Activated T-helper 1 cell treated with anti-CD3 and anti-CD28 coated beads, Interleukin-2, amount 50 U/mL, for 16 hours (primary cell): Measurements from ENCODE around the gene FBP2.

ENCODE experiments used
- DNase-seq, 2 donors: peaks; one replicate each; pipeline ENCODE4 v3.0.0-alpha.2; 2020; ENCODE audit warnings: low read depth in 1 of 2, low spot score in 1 of 2

FBP2 gene

GRCh38 chr9:94593459-94594345 is at the start of gene FBP2:
Gene FBP2 (minus strand): TSS chr9:94593824. CDS start chr9:94593726, 98 bp downstream.
- DNase-seq, result no peak

GRCh38 chr9:94643176-94643575 is 49.6 kb upstream of the FBP2 start:
- no peak for DNase-seq

- no peak for DNase-seq
Measured at GRCh38 chr9:94642501-94642900, 48.9 kb upstream of the FBP2 start.

DNA sequence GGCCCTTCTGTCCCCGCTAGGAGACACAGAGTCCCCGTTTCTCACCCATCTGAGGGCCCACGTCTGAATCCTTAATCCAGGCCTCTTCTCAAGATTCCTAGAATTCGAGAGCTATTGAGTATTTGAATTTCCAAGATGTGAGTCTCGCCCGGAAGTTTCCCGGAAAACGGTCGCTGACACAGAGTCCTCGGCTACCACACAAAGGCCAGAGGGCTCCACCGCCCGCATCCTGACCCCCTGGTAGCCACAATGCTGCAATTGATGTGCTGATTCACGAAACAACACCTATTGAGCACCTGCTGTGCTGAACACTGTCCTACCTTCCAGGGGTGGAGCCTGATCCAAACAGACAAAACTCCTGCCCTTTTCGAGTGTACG is 46.4 kb upstream of the FBP2 start:
- DNase-seq, result no peak

DNA sequence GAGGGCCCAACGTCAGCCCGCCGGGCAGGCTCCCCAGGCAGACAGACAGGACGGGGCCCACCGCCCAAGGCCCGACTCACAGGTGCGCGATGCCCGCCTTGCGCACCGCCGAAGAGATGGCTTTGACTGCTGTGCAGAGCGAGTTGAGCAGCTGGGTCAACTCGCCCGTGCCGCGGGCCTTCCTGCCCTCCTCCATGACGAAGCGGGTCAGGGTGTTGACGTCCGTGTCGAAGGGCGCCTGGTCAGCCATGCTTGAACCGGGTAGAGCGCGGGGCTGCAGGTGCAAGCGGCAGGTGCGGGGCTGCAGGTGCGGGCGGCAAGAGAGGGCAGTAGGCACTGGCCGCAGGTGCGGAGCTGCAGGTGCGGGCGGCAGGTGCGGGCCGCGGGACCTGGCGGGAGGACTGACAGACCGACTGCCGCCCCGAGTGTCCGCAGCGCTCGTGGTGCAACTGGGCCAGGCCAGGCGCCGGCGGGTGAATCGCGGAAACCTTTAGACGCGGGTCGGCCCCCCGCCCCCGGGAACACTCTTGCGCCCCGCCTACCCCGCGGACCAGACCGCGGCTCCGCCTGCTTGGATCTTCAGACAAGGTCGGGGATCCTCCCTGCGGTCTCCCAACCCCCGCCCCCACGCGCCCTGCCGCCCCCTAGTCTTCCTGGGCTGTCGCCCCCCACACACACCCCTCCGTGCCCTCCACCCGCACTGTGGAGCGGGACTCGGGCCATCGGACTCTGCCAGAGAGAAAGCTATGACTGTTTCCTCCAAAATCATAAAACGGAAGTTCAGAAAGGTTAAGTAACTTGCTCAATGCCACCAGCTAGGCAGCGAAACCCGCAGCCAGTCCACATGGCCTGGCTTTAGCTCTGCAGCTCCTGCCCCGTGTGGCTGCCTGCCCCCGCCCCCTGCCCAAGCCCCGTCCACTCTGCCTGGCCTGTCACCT is 45.7 kb upstream of the FBP2 start, which contains the start of gene FBP1:
FBP1 (minus strand) TSS at position 458 of the 938 bp plus-strand sequence; CDS start at position 250, 208 bp downstream.
- no peak for DNase-seq

DNA sequence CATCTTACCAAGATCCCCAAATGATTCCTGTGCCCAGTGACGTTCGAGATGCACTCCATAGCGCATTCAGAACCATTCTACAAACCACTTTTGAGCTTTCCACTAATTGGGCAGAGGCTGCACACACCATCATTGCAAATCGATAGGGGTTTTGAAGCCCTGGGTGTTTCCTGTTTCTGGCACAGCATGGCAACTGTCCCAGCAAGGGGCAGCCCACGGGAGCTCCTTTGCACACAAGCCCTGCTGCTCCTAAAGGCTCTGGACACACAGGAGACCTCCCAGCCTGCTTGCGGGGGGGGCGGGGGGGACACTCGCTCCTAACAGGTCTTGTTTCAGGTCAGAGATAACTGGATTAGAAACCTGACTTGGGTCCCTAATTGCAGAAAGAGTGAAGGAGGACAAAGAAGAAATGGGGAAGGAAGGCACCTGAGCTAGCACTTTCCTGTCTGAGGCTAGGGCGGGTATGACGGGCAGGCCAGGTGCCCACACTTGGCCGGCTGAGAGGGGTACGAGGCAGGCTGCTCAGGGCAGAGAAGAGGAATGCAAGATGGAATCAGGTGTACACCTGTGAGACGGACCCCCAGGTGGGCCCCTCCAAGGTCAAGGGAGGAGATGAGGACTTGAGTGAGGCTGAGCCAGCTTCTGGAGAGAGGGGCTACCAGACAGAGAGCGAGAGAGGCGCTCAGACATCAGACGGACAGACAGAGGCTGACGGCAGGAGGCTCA is 44.9 kb upstream of the FBP2 start:
- DNase-seq, result no peak

DNA sequence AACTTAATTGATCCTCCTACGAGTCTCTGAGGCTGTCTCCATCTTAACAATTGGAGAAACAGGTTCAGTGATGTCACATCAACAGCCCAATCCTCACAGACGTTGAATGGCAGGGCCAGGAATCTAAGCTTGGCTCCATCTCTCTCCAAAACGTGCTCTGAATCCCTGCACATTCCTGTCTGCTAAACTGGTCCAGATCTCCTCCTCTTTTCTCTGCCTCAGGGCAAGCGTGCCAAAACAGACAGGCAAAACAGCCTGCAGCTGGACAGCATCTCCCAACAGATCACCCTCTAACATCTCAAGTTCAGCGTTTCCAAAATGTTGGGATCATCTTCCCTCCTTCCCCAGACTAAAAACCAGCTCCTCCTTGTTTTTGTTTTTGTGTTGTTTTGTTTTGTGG is 39.1 kb upstream of the FBP2 start:
- DNase-seq, result no peak

DNA sequence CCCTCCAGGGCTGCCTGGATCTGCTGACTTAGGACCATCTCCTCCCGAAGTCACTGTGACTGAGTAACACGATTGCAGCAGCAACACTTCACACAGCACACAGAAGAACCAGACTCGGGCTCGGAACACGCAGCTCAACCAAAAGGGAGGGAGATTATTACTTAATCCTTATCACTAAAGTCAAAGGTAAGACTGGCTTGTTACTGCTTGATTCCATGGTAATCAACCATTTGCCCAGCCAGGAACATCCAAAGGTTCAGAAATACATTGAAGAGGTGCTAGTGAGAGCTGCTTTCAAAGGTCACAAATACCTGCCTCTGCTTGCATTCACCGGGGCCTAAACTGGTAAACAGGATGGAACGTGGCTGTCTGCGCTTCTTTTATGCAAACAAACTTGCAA is 38.0 kb upstream of the FBP2 start:
- no peak for DNase-seq

DNA sequence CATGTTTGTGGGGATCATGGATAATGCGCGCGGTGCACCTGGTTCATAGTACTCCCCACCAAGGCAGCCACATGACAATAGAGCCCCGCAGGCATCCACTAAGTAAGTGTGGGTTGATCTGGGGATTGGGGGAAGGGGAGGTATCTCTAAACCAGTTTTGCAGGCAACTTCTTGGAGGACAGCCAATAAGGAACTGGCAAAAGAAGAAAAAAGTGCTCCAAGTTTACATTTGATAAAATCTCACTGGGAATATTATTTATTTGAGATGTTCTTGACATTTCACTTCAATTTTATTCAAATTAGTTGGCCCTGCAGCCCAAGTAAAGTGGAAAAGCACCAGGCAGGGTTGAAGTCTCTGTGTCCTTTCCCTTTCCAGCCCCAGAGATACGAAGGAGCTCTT is 37.2 kb upstream of the FBP2 start:
- DNase-seq, result no peak

- no peak for DNase-seq
Measured at GRCh38 chr9:94630281-94630680, 36.7 kb upstream of the FBP2 start.

DNA sequence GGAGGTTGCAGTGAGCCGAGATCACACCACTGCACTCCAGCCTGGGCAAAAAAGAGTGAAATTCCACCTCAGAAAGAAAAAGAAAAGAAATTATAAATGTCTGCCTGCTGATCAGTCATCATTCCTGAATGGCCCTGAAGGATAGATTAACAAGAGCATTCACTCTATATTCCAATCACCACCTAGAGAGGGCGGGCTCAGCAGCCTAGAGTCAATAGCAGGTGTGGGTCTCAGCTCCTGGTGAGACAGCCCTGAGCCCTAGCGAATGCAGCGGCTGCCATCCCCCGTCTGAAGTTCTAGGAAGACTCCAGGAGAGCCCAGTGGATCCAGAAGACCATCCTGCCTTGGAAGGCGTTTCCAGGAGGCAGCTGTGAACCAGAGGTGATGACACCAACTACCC is 33.7 kb upstream of the FBP2 start:
- DNase-seq, result no peak

DNA sequence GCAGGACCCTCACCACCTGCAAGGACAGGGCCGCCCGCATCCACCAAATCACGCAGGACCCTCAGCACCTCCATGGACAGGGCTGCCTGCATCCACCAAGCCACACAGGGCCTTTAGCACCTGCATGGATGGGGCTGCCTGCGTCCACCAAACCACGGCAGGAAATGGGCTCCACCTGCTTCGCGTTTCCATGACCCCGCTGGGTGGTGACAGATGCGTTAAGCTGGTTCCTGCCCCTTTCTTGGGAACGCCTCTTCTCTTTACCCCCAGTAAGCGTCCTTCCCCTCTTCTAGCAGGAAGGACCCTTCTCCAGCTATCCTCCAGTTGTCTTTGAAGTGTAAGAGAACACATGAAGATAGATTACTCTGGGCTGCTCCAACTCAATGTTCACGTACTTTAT is 32.2 kb upstream of the FBP2 start:
- no peak for DNase-seq

DNA sequence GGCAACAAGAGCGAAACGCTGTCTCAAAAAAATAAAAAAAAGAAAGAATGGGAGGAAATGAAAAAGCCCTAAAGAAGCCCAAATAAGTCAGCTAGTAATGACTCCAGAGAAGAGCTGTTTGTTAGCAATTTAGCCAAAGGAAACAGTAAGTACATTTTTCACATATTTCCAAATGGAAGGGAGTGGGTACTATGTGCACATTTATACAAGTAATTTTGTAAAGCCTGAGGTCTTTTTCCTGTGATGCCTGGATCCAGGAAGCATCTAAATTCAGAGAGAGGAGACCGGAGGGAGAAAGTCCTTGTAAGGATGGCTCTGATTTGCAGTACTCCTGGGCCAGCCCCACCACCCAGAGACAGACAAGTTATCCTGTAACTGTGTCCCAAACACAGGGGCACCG is 31.0 kb upstream of the FBP2 start:
- DNase-seq, result no peak

GRCh38 chr9:94623253-94623652 is 29.6 kb upstream of the FBP2 start:
- DNase-seq, result no peak

DNA sequence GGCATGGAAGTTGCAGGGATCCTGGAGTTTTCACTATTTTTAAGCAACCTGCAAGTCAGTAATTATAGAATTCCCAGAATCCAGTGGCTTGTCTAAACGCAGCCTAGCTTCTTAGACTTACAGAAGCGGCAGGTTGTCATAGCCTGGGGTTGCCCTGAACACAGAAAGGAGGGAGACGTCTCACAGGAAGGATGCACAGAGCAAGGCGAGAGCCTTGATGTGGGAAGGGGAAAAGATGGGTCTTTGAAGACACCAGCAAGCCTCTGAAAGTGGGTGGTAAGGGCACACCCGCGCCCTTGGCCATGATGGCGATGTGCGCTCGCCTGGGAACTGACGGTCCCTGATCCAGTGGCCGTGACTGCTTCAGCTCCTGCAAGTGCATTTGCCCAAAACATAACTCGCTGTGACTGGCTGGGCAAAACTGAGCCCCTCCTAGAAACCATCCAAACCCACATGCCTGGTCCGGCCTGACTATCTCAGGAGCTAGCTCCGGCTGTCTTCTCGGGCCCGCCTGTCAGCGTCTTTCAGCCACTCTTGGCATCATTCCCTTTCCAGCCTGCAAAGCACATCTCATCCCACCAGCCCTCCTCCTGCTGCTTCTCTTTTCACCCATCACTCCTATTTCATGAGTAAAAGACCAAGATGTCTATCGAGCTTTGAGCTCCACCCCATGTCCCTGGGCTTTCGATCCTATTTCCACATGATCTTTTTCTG is 28.6 kb upstream of the FBP2 start:
- DNase-seq, result no peak

DNA sequence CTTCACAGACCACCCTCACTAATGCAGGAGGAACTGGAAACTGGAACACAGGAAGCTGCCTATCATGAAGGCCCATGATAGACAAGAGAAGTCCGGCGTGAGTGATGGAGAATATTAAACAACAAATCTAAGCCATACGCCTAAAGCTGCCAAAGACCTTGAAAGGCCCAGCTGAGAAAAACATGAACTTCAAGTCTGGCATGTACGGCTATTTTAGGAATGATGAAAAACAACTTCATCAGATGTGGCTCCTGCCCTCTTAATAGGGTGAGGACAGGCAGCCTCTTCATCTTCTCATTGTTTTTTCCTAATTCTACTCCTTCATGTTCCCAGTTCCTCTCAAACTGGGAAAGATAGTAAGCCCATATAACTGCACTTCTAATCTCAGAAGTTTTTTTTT is 25.4 kb upstream of the FBP2 start:
- DNase-seq, result no peak

DNA sequence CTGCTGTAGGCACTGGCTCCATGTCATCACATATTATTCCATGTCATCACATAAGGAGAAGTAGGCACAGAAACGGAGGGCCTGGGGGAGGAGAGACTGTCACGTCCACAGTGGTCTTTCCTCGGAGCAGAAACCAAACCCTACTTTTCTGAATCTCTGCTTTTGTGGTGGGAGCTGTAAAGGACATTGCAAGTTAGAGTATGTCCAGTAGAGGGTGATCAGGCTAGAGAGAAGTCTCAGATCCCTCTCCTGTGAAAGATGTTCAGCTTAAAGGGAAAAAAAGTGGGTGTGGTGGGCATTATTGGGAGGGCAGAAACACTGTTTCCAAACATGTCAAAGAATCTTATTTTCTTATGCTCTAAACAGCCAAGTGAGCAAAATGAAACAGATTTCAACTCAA is 19.4 kb upstream of the FBP2 start:
- no peak for DNase-seq

DNA sequence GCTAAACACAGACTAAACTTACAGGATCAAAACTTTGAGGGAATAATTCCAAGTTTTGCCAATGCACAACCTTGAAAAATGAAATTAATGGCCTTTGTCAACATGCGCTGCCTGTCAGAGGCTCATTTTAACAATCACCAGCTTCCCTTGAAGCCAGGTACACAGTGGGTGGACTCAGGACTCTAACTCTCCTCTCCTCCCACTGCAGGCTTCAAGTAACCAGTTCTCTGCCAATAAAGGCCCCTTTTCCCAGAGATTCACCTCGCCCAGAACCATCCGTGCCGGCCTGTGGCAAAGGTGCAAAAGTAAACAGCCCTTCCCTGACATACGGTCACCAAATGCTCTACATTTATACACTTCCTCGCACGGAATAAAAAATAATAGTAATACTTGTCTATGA is 18.4 kb upstream of the FBP2 start:
- no peak for DNase-seq

GRCh38 chr9:94611638-94612068 is 18.0 kb upstream of the FBP2 start:
- peak in 1 of 2 donors; percentile 3 for DNase-seq

- DNase-seq, result no peak
Measured at GRCh38 chr9:94610181-94610606, 16.6 kb upstream of the FBP2 start.

DNA sequence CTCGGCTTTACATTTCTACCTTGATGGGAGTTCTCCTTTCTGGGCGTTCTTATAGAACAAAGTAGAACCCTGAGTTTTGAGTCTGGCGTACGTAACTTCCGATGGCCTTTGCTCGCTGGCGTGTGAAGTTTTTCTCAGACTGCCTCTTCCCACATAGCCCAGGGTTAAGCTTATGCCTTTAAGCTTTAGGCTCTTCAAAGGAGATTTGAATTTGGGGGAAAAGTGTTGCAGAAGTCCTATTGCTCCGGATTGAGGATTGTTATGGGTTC is 13.7 kb upstream of the FBP2 start:
- DNase-seq, result no peak
